GM21360 (cell line): Measurements from ENCODE around the gene ATAD5.
"Not testable (repeated sequence)": the region's sequence is repeated elsewhere in the genome, so short reads cannot be mapped to it uniquely, and the experiment has no call there.

Experiments used
- ATAC-seq: cut with Tn5 transposase; IDR thresholded peaks from one replicate; pipeline ENCODE4 v1.9.1; 2021; ENCODE audit warnings: mild to moderate bottlenecking, moderate library complexity; ENCODE audit not compliant: unreplicated experiment

The ATAD5 gene

GRCh38 chr17:30910151-30910550 is 78.4 kb downstream of the ATAD5 start:
- ATAC-seq = not testable (repeated sequence)

DNA sequence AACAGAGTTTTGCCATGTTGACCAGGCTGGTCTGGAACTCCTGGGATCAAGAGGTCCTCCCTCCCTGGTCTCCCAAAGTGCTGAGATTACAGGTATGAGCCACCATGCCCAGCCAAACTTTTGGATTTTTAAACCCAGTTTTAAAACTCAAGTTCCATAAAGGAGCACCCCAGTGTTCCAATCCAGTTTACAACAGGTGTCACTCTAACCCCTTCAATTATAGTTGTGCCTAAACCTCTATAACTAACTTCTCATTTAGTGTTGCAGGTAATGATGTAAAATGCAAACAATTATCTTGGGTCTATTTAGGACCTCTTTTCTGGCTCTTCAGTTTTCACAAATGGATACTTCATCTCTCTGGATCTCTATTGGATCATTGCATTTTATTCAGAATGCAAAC is 82.2 kb downstream of the ATAD5 start:
- ATAC-seq = no peak

GRCh38 chr17:30915833-30916611 is 84.3 kb downstream of the ATAD5 start:
- ATAC-seq = no peak

GRCh38 chr17:30917050-30917449 is 85.3 kb downstream of the ATAD5 start:
- no peak for ATAC-seq

- ATAC-seq = no peak
Observed at GRCh38 chr17:30920282-30920681, 88.5 kb downstream of the ATAD5 start.

- no peak for ATAC-seq
Observed at GRCh38 chr17:30920683-30921543, 89.1 kb downstream of the ATAD5 start.

GRCh38 chr17:30921544-30922196 is 89.9 kb downstream of the ATAD5 start, which contains the start of gene ADAP2:
Gene ADAP2 (plus strand): TSS chr17:30921945. CDS start chr17:30922015, 70 bp downstream.
- no peak for ATAC-seq

GRCh38 chr17:30922235-30923030 is 90.7 kb downstream of the ATAD5 start:
- ATAC-seq = no peak

DNA sequence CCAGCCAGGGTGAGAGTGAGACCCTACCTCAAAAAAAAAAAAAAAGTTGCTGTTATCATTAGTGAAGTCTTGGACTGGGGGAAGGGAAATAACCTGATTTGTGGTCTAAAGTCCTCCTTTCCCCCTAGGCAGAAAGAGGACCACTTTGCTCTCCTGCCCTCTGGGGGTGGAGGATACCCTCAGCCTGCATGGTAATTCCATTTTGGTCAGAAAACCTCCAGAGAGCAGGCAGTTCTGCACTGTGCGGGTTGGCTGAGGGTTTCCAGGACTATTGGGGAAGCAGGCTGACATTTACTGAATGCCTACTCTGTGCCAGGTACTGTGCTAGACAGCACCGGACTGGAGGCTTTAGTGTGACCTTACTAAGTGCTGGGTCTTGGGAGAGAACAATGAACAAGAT is 92.6 kb downstream of the ATAD5 start:
- ATAC-seq = no peak

DNA sequence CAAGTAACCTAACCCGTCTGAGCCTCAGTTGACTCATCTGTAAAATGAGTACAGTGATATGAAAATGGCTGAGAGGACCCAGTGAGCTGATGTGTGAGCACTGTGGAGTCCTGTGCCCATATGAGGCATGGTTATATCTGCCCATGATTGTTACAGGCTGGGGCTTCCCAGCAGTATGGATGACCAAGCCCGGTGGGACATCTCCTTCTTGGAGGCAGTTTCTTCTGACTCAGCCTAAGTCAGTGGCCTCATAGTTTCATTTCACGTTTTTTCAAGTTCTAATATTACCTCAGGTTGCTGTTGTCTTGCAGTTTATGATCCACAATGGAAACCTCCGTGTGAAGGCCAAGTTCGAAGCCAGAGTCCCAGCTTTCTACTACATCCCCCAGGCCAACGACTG is 94.8 kb downstream of the ATAD5 start:
- ATAC-seq = no peak

- no peak for ATAC-seq
Observed at GRCh38 chr17:30927756-30928155, 96.0 kb downstream of the ATAD5 start.

GRCh38 chr17:30928584-30928983 is 96.8 kb downstream of the ATAD5 start:
- ATAC-seq = no peak

DNA sequence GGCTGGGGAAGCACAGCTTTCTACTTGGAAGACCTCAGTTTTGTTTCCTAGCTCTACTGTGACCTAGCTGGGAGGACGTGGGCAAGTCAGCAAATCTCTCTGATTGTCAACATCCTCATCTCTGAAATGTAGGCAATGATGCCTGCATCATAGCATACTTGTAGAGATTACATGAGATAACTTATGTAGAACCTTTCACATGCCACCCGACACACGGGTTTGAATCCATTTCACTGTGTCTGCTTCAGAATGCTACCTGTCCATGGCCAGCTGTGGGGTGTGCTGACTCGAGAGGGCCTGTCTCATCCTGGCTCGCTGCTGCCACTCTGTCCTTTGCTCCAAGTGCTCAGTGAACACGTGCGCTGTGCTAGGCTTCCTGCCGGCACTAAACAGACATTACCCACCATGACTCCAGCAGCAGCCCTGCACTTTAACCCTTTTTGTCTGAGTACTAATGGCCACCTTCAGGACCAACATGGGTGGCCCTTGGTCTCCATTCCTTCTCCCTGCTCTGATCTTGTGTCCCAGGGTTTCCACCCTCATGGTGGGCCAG is 97.4 kb downstream of the ATAD5 start:
- no peak for ATAC-seq

- ATAC-seq = not testable (repeated sequence)
Observed at GRCh38 chr17:30929861-30930260, 98.1 kb downstream of the ATAD5 start.

DNA sequence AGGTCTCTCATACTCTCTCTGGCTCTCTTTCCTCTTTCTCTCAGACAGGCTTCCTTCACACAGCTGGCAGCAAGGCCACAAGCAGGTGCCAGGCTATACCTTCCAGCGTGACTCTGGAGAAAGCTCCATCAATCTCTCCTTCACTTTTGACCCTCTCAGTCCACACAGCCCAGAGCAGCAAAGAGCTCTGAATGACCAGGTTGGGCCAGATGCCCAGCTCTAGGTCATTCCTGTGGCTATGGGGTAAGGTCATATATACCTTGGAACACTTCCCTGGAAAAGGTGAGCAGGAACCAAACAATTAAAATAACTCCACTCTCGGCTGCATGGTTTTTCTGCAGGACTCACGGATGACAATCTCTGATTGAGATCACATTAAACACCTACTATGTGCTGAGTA is 98.7 kb downstream of the ATAD5 start:
- no peak for ATAC-seq

DNA sequence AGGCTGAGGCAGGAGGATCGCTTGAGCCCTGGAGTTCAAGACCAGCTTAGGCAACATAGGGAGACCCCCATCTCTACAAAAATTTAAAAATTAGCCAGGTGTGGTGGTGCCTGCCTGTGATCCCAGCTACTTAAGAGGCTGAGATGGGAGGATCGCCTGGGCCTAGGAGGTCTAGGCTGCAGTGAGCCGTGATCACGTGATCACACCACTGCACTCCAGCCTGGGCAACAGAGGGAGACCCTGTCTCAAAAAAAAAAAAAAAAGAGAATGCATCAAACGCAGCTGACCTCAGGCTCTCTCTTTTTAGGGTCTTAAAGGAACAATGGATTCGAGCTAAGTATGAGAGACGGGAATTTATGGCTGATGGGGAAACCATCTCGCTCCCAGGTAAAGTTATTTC is 99.8 kb downstream of the ATAD5 start:
- ATAC-seq = not testable (repeated sequence)

GRCh38 chr17:30933966-30934365 is 102.2 kb downstream of the ATAD5 start:
- ATAC-seq = no peak

DNA sequence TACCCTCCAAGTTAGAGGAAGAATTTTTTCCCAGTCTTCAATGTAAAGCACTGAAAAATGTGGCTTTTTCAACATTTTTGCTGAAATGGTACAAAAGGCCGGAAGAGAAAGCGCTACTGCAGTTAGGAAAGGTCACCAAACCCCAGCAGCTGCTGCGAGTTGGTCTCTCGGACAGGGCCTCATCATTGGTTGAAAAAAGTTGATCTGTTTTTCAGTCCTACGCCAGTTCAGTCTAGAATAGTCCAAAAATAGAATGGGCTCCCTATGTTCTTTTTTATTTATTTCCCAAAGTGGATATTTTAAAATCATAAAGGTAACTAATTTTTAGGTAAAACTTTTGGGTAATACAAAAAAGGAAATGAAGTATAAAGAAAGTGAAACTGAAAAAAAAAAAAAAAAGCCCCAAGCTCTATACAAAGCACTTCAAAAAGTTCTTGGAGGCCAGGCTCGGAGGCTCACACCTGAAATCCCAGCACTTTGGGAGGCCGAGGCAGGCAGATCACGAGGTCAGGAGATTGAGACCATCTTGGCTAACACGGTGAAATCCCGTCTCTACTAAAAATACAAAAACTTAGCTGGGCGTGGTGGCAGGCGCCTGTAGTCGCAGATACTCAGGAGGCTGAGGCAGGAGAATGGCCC is 107.4 kb downstream of the ATAD5 start:
- ATAC-seq = no peak

DNA sequence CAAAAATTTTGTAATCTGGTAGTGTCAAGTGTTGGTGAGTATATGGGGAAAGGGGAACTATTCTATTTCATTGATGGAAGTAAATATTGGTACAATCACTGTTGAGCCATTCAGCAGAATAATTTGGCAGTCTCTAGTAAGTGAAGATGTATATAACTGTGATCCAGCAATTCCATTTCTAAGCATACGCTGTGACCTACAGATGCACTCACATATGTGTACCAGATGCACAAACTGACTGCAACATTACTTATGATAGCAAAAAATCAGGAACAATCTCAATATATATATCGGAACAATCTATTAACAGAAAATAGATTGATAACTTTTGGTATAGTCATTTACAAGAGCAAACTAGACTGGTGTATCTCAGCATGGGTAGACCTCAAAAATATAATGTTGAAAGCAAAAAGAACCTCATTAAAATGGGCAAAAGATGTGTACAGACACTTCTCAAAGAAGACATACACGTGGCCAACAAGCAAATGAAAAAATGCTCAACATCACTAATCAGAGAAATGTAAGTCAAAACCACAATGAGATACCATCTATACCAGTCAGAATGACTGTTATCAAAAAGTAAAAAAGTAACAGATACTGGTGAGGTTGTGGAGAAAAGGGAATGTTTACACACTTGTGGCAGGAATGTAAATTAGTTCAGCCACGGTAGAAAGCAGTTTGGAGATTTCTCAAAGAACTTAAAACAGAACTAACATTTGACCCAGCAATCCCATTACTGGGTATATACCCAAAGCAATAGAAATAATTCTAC is 110.7 kb downstream of the ATAD5 start:
- no peak for ATAC-seq
